Pulmonary artery endothelial cell (primary cell): ENCODE results near the gene EXD1. TPM values are rescaled to one million over a fixed set of nuclear protein-coding genes. Genes with fewer than 3 reads are reported as not detected.

Experiments
- DNase-seq: peaks from one replicate; pipeline ENCODE4 v3.0.0-alpha.2; 2011; ENCODE audit warnings: low read depth, low spot score
- total RNA-seq: library from RNA; depleted of rRNA; stranded (reverse); fragments of >200 nt; gene quantifications from 2 replicates; pipeline ENCODE4 v1.2.3, GENCODE V29; 2014

Gene EXD1
- total RNA-seq, 1 donor from 2014 or later = not detected

- DNase-seq = peak; percentile 19
These were observed 2.8 kb upstream of the EXD1 start for GRCh38 chr15:41233367-41233771.

- DNase-seq = no peak
These were observed 1.1 kb upstream of the EXD1 start for GRCh38 chr15:41231422-41232226.

- DNase-seq = no peak
These were observed 260 bp downstream of the EXD1 start for GRCh38 chr15:41230345-41230649.

GRCh38 chr15:41219381-41219780, 11.2 kb downstream of the EXD1 start:
- no peak for DNase-seq

- DNase-seq = no peak
These were observed 11.7 kb downstream of the EXD1 start for GRCh38 chr15:41218851-41219250.

GRCh38 chr15:41215708-41216107, 14.8 kb downstream of the EXD1 start:
- DNase-seq = no peak

- no peak for DNase-seq
These were observed 22.7 kb downstream of the EXD1 start for GRCh38 chr15:41207687-41208448.

GRCh38 chr15:41205315-41205714, 25.2 kb downstream of the EXD1 start:
- no peak for DNase-seq

- DNase-seq = no peak
These were observed 27.2 kb downstream of the EXD1 start for GRCh38 chr15:41203395-41203794.

- DNase-seq = no peak
These were observed 31.1 kb downstream of the EXD1 start for GRCh38 chr15:41199470-41199869.

GRCh38 chr15:41194444-41194843, 36.1 kb downstream of the EXD1 start:
- no peak for DNase-seq

GRCh38 chr15:41183581-41183980, 47.0 kb downstream of the EXD1 start:
- no peak for DNase-seq

- DNase-seq = no peak
These were observed 48.3 kb downstream of the EXD1 start for GRCh38 chr15:41182266-41182665.

GRCh38 chr15:41180206-41180789, 50.3 kb downstream of the EXD1 start:
- no peak for DNase-seq

GRCh38 chr15:41169781-41170180, 60.8 kb downstream of the EXD1 start:
- no peak for DNase-seq

- DNase-seq = no peak
These were observed 61.5 kb downstream of the EXD1 start for GRCh38 chr15:41169086-41169485.

- no peak for DNase-seq
These were observed 68.8 kb downstream of the EXD1 start for GRCh38 chr15:41161736-41162135.

GRCh38 chr15:41161336-41161735, 69.2 kb downstream of the EXD1 start:
- no peak for DNase-seq

- DNase-seq = no peak
These were observed 69.8 kb downstream of the EXD1 start for GRCh38 chr15:41160639-41161315.

- DNase-seq = no peak
These were observed 76.1 kb downstream of the EXD1 start for GRCh38 chr15:41154412-41154811.

GRCh38 chr15:41153733-41154132, 76.8 kb downstream of the EXD1 start:
- DNase-seq = no peak

GRCh38 chr15:41151451-41152005, 79.0 kb downstream of the EXD1 start:
- DNase-seq = no peak
